Large intestine (tissue), 3 donors: ENCODE data around the gene TM2D1. TPM values are rescaled to one million over a fixed set of nuclear protein-coding genes. Genes with fewer than 3 reads are reported as not detected.
"Not testable (repeated sequence)": the region's sequence is repeated elsewhere in the genome, so short reads cannot be mapped to it uniquely, and the experiment has no call there.

Experiments used
- DNase-seq, 2 donors: peaks; one replicate each; pipeline versions ENCODE4 v3.0.0 to v3.0.0-alpha.2; 2013
- H3K27ac ChIP-seq: one replicate; pipeline ENCODE4 v1.5.1; 2013; ENCODE audit warnings: low read length
- H3K27me3 ChIP-seq: 2 replicates; pipeline ENCODE4 v1.6.1; 2013; ENCODE audit warnings: low read length; ENCODE audit not compliant: control insufficient read depth, insufficient read depth
- H3K36me3 ChIP-seq: 2 replicates; pipeline ENCODE4 v1.6.1; 2013; ENCODE audit warnings: low read length; ENCODE audit not compliant: control insufficient read depth, insufficient read depth
- H3K4me1 ChIP-seq: one replicate; pipeline ENCODE4 v1.6.1; 2013; ENCODE audit warnings: low read length; ENCODE audit not compliant: control insufficient read depth, insufficient read depth
- H3K4me3 ChIP-seq: one replicate; pipeline ENCODE4 v1.5.1; 2013; ENCODE audit warnings: low read length
- H3K9me3 ChIP-seq: one replicate; pipeline ENCODE4 v1.6.1; 2013; ENCODE audit warnings: mild to moderate bottlenecking, low read depth, low read length, moderate library complexity; ENCODE audit not compliant: control insufficient read depth
- WGBS: methylation state at CpG from one replicate; pipeline ENCODE4 v1.1.5; 2013; ENCODE audit warnings: low lambda C conversion rate; ENCODE audit not compliant: insufficient coverage; 5-methylcytosine and 5-hydroxymethylcytosine counted together
- polyA plus RNA-seq: library from polyadenylated mRNA; unstranded; fragments of 120-200 nt; gene quantifications from one replicate; pipeline ENCODE4 v1.2.1, GENCODE V29; 2013

TM2D1 gene
- polyA plus RNA-seq, 1 donor: 54.5 TPM

GRCh38 chr1:61746813-61747212, 21.9 kb upstream of the TM2D1 start:
- WGBS: 60% methylated on average over 1 of the region's 1 CpG
- H3K27ac ChIP-seq: peak overlapping the region; percentile 48

GRCh38 chr1:61743716-61744580, 19.0 kb upstream of the TM2D1 start:
- Histone ChIP-seq H3K27me3 (no peaks in the 10 kb centered on the region), H3K36me3 (no peaks in the 10 kb centered on the region), H3K9me3 (no peaks in the 10 kb centered on the region), H3K4me3 (peak overlapping the region; percentile 92), H3K27ac (no peak overlapping the region), H3K4me1 (peaks cover 17% of the 10 kb centered on the region)
- WGBS: 30% methylated on average over 2 of the region's 6 CpGs
- no peak for DNase-seq

More at GRCh38 chr1:61746813-61747212, 21.9 kb upstream of the TM2D1 start:
- DNase-seq: peak; percentile 23 to 60
- Histone ChIP-seq H3K36me3 (no peaks in the 10 kb centered on the region), H3K4me1 (peaks cover 17% of the 10 kb centered on the region), H3K27me3 (no peaks in the 10 kb centered on the region), H3K4me3 (no peak overlapping the region), H3K9me3 (no peaks in the 10 kb centered on the region)

GRCh38 chr1:61743431-61743705, 18.4 kb upstream of the TM2D1 start:
- H3K4me3 ChIP-seq: peak overlapping the region; percentile 92
- no peaks in the 10 kb centered on the region for H3K9me3 ChIP-seq
- H3K27me3 ChIP-seq: no peaks in the 10 kb centered on the region
- no CpG with 5 or more reads among the region's 5 CpGs for WGBS
- H3K27ac ChIP-seq: peak overlapping the region; percentile 95
- H3K36me3 ChIP-seq: no peaks in the 10 kb centered on the region
- DNase-seq: no peak
- peaks cover 17% of the 10 kb centered on the region for H3K4me1 ChIP-seq

- no peaks in the 10 kb centered on the region for H3K9me3 ChIP-seq
- H3K27ac ChIP-seq: peak overlapping the region; percentile 95
- WGBS: no CpG with 5 or more reads among the region's 74 CpGs
- H3K4me1 ChIP-seq: peaks cover 17% of the 10 kb centered on the region
- DNase-seq: peak; percentile 48 to 67
- no peaks in the 10 kb centered on the region for H3K36me3 ChIP-seq
- H3K27me3 ChIP-seq: no peaks in the 10 kb centered on the region
- peak overlapping the region; percentile 92 for H3K4me3 ChIP-seq
These were observed 17.9 kb upstream of the TM2D1 start for GRCh38 chr1:61742620-61743430.

- 2% methylated on average over 4 of the region's 54 CpGs for WGBS
- Histone ChIP-seq H3K27ac (peak within 1 kb of the TSS; percentile 95), H3K9me3 (no peaks in the 10 kb centered on the region), H3K36me3 (no peaks in the 10 kb centered on the region), H3K4me3 (peak within 1 kb of the TSS; percentile 92), H3K27me3 (no peaks in the 10 kb centered on the region), H3K4me1 (peaks cover 13% of the 10 kb centered on the region)
- DNase-seq: peak; percentile 85 to 93
These were observed 17.0 kb upstream of the TM2D1 start, which contains the start of gene PATJ for GRCh38 chr1:61741711-61742619. Gene PATJ, plus strand, starts transcription at chr1:61742480. Its CDS starts 20,413 bp downstream, at chr1:61762893.

GRCh38 chr1:61740751-61741700, 16.1 kb upstream of the TM2D1 start:
- WGBS: 80% methylated on average over 1 of the region's 19 CpGs
- H3K36me3 ChIP-seq: no peaks in the 10 kb centered on the region
- peaks cover 8% of the 10 kb centered on the region for H3K4me1 ChIP-seq
- no peak for DNase-seq
- H3K27ac ChIP-seq: peak overlapping the region; percentile 72
- no peaks in the 10 kb centered on the region for H3K27me3 ChIP-seq
- H3K4me3 ChIP-seq: peak overlapping the region; percentile 57
- no peaks in the 10 kb centered on the region for H3K9me3 ChIP-seq

GRCh38 chr1:61732726-61733125, 7.8 kb upstream of the TM2D1 start:
- Histone ChIP-seq H3K4me3 (no peak overlapping the region), H3K27ac (no peak overlapping the region), H3K9me3 (no peaks in the 10 kb centered on the region), H3K4me1 (no peaks in the 10 kb centered on the region), H3K27me3 (no peaks in the 10 kb centered on the region), H3K36me3 (no peaks in the 10 kb centered on the region)
- no peak for DNase-seq
- WGBS: 71% methylated on average over 1 of the region's 3 CpGs

GRCh38 chr1:61730679-61731078, 5.7 kb upstream of the TM2D1 start:
- no CpG with 5 or more reads among the region's 1 CpG for WGBS
- H3K27ac ChIP-seq, H3K4me3 ChIP-seq, H3K27me3 ChIP-seq, H3K9me3 ChIP-seq, DNase-seq, H3K36me3 ChIP-seq, H3K4me1 ChIP-seq: not testable (repeated sequence)

- H3K4me1 ChIP-seq: no peaks in the 10 kb centered on the region
- H3K36me3 ChIP-seq: no peaks in the 10 kb centered on the region
- no peak overlapping the region for H3K27ac ChIP-seq
- H3K27me3 ChIP-seq: no peaks in the 10 kb centered on the region
- no peak for DNase-seq
- H3K4me3 ChIP-seq: no peak overlapping the region
- WGBS: 100% methylated on average over 2 of the region's 3 CpGs
- H3K9me3 ChIP-seq: no peaks in the 10 kb centered on the region
These were observed 2.6 kb upstream of the TM2D1 start for GRCh38 chr1:61727544-61727943.
